ENCODE data around the gene OLIG2. TPM values are rescaled to one million over a fixed set of nuclear protein-coding genes. Genes with fewer than 3 reads are reported as not detected.

The OLIG2 gene
- total RNA-seq, 1 donor = not detected

DNA sequence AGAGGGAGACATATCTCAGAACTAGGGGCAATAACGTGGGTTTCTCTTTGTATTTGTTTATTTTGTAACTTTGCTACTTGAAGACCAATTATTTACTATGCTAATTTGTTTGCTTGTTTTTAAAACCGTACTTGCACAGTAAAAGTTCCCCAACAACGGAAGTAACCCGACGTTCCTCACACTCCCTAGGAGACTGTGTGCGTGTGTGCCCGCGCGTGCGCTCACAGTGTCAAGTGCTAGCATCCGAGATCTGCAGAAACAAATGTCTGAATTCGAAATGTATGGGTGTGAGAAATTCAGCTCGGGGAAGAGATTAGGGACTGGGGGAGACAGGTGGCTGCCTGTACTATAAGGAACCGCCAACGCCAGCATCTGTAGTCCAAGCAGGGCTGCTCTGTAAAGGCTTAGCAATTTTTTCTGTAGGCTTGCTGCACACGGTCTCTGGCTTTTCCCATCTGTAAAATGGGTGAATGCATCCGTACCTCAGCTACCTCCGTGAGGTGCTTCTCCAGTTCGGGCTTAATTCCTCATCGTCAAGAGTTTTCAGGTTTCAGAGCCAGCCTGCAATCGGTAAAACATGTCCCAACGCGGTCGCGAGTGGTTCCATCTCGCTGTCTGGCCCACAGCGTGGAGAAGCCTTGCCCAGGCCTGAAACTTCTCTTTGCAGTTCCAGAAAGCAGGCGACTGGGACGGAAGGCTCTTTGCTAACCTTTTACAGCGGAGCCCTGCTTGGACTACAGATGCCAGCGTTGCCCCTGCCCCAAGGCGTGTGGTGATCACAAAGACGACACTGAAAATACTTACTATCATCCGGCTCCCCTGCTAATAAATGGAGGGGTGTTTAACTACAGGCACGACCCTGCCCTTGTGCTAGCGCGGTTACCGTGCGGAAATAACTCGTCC is 1.3 kb upstream of the OLIG2 start:
- Histone ChIP-seq H3K27me3 (ENCODE audit: insufficient read depth, low read length) (peaks cover 98% of the 10 kb centered on the region), H3K36me3 (ENCODE audit: insufficient read depth, low read length) (no peaks in the 10 kb centered on the region)

DNA sequence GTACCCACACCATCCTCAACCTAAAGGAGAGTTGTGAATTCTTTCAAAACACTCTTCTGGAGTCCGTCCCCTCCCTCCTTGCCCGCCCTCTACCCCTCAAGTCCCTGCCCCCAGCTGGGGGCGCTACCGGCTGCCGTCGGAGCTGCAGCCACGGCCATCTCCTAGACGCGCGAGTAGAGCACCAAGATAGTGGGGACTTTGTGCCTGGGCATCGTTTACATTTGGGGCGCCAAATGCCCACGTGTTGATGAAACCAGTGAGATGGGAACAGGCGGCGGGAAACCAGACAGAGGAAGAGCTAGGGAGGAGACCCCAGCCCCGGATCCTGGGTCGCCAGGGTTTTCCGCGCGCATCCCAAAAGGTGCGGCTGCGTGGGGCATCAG is 638 bp upstream of the OLIG2 start:
- Histone ChIP-seq H3K4me1 (ENCODE audit: insufficient read depth, low read length) (no peaks in the 10 kb centered on the region), H3K9me3 (ENCODE audit: low read depth, low read length) (no peaks in the 10 kb centered on the region), H2AFZ (ENCODE audit: low read length) (no peak overlapping the region), H4K20me1 (ENCODE audit: insufficient read depth, low read length) (no peaks in the 10 kb centered on the region), H3K79me2 (ENCODE audit: insufficient read depth, low read length) (no peaks in the 10 kb centered on the region), H3K27me3 (ENCODE audit: insufficient read depth, low read length) (peaks cover 98% of the 10 kb centered on the region), H3K27ac (ENCODE audit: low read depth, low read length) (no peak overlapping the region), H3K36me3 (ENCODE audit: insufficient read depth, low read length) (no peaks in the 10 kb centered on the region), H3K4me3 (ENCODE audit: insufficient read depth, low read length) (no peak overlapping the region), H3K4me2 (ENCODE audit: insufficient read depth, low read length) (no peak overlapping the region)
- TF ChIP-seq, protein P1, sequence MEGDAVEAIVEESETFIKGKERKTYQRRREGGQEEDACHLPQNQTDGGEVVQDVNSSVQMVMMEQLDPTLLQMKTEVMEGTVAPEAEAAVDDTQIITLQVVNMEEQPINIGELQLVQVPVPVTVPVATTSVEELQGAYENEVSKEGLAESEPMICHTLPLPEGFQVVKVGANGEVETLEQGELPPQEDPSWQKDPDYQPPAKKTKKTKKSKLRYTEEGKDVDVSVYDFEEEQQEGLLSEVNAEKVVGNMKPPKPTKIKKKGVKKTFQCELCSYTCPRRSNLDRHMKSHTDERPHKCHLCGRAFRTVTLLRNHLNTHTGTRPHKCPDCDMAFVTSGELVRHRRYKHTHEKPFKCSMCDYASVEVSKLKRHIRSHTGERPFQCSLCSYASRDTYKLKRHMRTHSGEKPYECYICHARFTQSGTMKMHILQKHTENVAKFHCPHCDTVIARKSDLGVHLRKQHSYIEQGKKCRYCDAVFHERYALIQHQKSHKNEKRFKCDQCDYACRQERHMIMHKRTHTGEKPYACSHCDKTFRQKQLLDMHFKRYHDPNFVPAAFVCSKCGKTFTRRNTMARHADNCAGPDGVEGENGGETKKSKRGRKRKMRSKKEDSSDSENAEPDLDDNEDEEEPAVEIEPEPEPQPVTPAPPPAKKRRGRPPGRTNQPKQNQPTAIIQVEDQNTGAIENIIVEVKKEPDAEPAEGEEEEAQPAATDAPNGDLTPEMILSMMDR (IDR thresholded peaks at IDR 0.05; ENCODE audit: extremely low read depth, low read depth, low read length) = no peak
- DNase-seq (ENCODE audit: insufficient read length, low spot score, missing footprints) = peak; percentile 88

More for the DNA sequence above, 1.3 kb upstream of the OLIG2 start:
- Histone ChIP-seq H3K9me3 (ENCODE audit: low read depth, low read length) (no peaks in the 10 kb centered on the region), H3K4me2 (ENCODE audit: insufficient read depth, low read length) (no peak overlapping the region), H3K79me2 (ENCODE audit: insufficient read depth, low read length) (no peaks in the 10 kb centered on the region), H4K20me1 (ENCODE audit: insufficient read depth, low read length) (no peaks in the 10 kb centered on the region), H3K4me3 (ENCODE audit: insufficient read depth, low read length) (no peak overlapping the region), H3K27ac (ENCODE audit: low read depth, low read length) (no peak overlapping the region), H2AFZ (ENCODE audit: low read length) (no peak overlapping the region), H3K4me1 (ENCODE audit: insufficient read depth, low read length) (no peaks in the 10 kb centered on the region)
- TF ChIP-seq, protein P1 (IDR thresholded peaks at IDR 0.05; ENCODE audit: extremely low read depth, low read depth, low read length) = no peak
- DNase-seq (ENCODE audit: insufficient read length, low spot score, missing footprints) = peak; percentile 78

- H4K20me1 ChIP-seq (ENCODE audit: insufficient read depth, low read length) = no peaks in the 10 kb centered on the region
- H3K4me2 ChIP-seq (ENCODE audit: insufficient read depth, low read length) = no peak overlapping the region
- no peaks in the 10 kb centered on the region for H3K9me3 ChIP-seq (ENCODE audit: low read depth, low read length)
- no peak overlapping the region for H2AFZ ChIP-seq (ENCODE audit: low read length)
- TF ChIP-seq, protein P1 (IDR thresholded peaks at IDR 0.05; ENCODE audit: extremely low read depth, low read depth, low read length) = no peak
- H3K27me3 ChIP-seq (ENCODE audit: insufficient read depth, low read length) = peaks cover 100% of the 10 kb centered on the region
- H3K79me2 ChIP-seq (ENCODE audit: insufficient read depth, low read length) = no peaks in the 10 kb centered on the region
- H3K36me3 ChIP-seq (ENCODE audit: insufficient read depth, low read length) = no peaks in the 10 kb centered on the region
- no peaks in the 10 kb centered on the region for H3K4me1 ChIP-seq (ENCODE audit: insufficient read depth, low read length)
- H3K27ac ChIP-seq (ENCODE audit: low read depth, low read length) = no peak overlapping the region
- H3K4me3 ChIP-seq (ENCODE audit: insufficient read depth, low read length) = no peak overlapping the region
- no peak for DNase-seq (ENCODE audit: insufficient read length, low spot score, missing footprints)
These were observed 716 bp downstream of the OLIG2 start for GRCh38 chr21:33026443-33026858.

DNA sequence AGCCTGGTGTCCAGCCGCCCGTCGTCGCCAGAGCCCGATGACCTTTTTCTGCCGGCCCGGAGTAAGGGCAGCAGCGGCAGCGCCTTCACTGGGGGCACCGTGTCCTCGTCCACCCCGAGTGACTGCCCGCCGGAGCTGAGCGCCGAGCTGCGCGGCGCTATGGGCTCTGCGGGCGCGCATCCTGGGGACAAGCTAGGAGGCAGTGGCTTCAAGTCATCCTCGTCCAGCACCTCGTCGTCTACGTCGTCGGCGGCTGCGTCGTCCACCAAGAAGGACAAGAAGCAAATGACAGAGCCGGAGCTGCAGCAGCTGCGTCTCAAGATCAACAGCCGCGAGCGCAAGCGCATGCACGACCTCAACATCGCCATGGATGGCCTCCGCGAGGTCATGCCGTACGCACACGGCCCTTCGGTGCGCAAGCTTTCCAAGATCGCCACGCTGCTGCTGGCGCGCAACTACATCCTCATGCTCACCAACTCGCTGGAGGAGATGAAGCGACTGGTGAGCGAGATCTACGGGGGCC is 1.2 kb downstream of the OLIG2 start:
- DNase-seq (ENCODE audit: insufficient read length, low spot score, missing footprints) = peak; percentile 90
- peaks cover 100% of the 10 kb centered on the region for H3K27me3 ChIP-seq (ENCODE audit: insufficient read depth, low read length)

More for the DNA sequence above, 1.2 kb downstream of the OLIG2 start:
- no peaks in the 10 kb centered on the region for H3K4me1 ChIP-seq (ENCODE audit: insufficient read depth, low read length)
- no peak overlapping the region for H3K4me2 ChIP-seq (ENCODE audit: insufficient read depth, low read length)
- H3K27ac ChIP-seq (ENCODE audit: low read depth, low read length) = no peak overlapping the region
- no peaks in the 10 kb centered on the region for H3K9me3 ChIP-seq (ENCODE audit: low read depth, low read length)
- no peak overlapping the region for H2AFZ ChIP-seq (ENCODE audit: low read length)
- TF ChIP-seq, protein P1 (IDR thresholded peaks at IDR 0.05; ENCODE audit: extremely low read depth, low read depth, low read length) = no peak
- no peaks in the 10 kb centered on the region for H4K20me1 ChIP-seq (ENCODE audit: insufficient read depth, low read length)
- no peaks in the 10 kb centered on the region for H3K79me2 ChIP-seq (ENCODE audit: insufficient read depth, low read length)
- H3K4me3 ChIP-seq (ENCODE audit: insufficient read depth, low read length) = no peak overlapping the region
- H3K36me3 ChIP-seq (ENCODE audit: insufficient read depth, low read length) = no peaks in the 10 kb centered on the region
